DMS 273 (cell line): Measurements from ENCODE around the gene HSP90B1.
A peak's percentile ranks its signal among the peaks of the same experiment; 100 is the strongest.

Experiments used
- DNase-seq: peaks from one replicate; lab custom pipeline; 2025; ENCODE audit not compliant: unreplicated experiment; lab: John Stamatoyannopoulos, UW

HSP90B1 gene

GRCh38 chr12:103930034-103930786 lies at the start of gene HSP90B1:
TSS of gene HSP90B1 (plus strand) at chr12:103930410. CDS start at chr12:103930516, 106 bp downstream.
- peak; percentile 99 for DNase-seq

GRCh38 chr12:103881261-103881660 lies 48.9 kb upstream of the HSP90B1 start:
- no peak for DNase-seq

- no peak for DNase-seq
Observed at GRCh38 chr12:103882861-103883596, 47.2 kb upstream of the HSP90B1 start.

- no peak for DNase-seq
Observed at GRCh38 chr12:103883908-103884307, 46.3 kb upstream of the HSP90B1 start.

GRCh38 chr12:103884316-103884715 lies 45.9 kb upstream of the HSP90B1 start:
- DNase-seq = peak; percentile 51

GRCh38 chr12:103886195-103886797 lies 43.9 kb upstream of the HSP90B1 start:
- no peak for DNase-seq

GRCh38 chr12:103887738-103888137 lies 42.5 kb upstream of the HSP90B1 start:
- no peak for DNase-seq

GRCh38 chr12:103897316-103897715 lies 32.9 kb upstream of the HSP90B1 start:
- DNase-seq = no peak

- no peak for DNase-seq
Observed at GRCh38 chr12:103901518-103902173, 28.6 kb upstream of the HSP90B1 start.

GRCh38 chr12:103903993-103904392 lies 26.2 kb upstream of the HSP90B1 start:
- DNase-seq = peak; percentile 36

- no peak for DNase-seq
Observed at GRCh38 chr12:103905730-103906349, 24.4 kb upstream of the HSP90B1 start.

- no peak for DNase-seq
Observed at GRCh38 chr12:103908246-103908541, 22.0 kb upstream of the HSP90B1 start.

GRCh38 chr12:103908877-103909276 lies 21.3 kb upstream of the HSP90B1 start:
- DNase-seq = no peak

- no peak for DNase-seq
Observed at GRCh38 chr12:103909811-103910210, 20.4 kb upstream of the HSP90B1 start.

GRCh38 chr12:103912069-103912468 lies 18.1 kb upstream of the HSP90B1 start:
- DNase-seq = no peak

GRCh38 chr12:103913100-103913499 lies 17.1 kb upstream of the HSP90B1 start:
- DNase-seq = peak; percentile 59

GRCh38 chr12:103915306-103915705 lies 14.9 kb upstream of the HSP90B1 start:
- DNase-seq = peak; percentile 8

GRCh38 chr12:103917873-103918272 lies 12.3 kb upstream of the HSP90B1 start:
- DNase-seq = no peak

- DNase-seq = peak; percentile 46
Observed at GRCh38 chr12:103924761-103925641, 5.2 kb upstream of the HSP90B1 start.

- no peak for DNase-seq
Observed at GRCh38 chr12:103928682-103929045, 1.5 kb upstream of the HSP90B1 start.
